Measurements from ENCODE around the gene CCR4.

GRCh38 chr3:32972482-32973146 is 21.2 kb downstream of the CCR4 start:
- TF ChIP-seq POLR2A (IDR thresholded peaks at IDR 0.05; ENCODE audit: low read depth, low read length), result no peak
- no peak for TF ChIP-seq POLR2AphosphoS5 (IDR thresholded peaks at IDR 0.05; ENCODE audit: low read depth, low read length)
- no peak for TF ChIP-seq TAF1 (IDR thresholded peaks at IDR 0.05; ENCODE audit: low read depth, low read length)
- TF ChIP-seq SPI1 (IDR thresholded peaks at IDR 0.05; ENCODE audit: low read depth, low read length), result no peak
- TF ChIP-seq PAX5 (IDR thresholded peaks at IDR 0.05; ENCODE audit: insufficient read depth, low read length, severe bottlenecking), result no peak
- TF ChIP-seq POU2F2 (IDR thresholded peaks at IDR 0.05; ENCODE audit: low read depth, low read length), result no peak

All from GM12891 (cell line).